OCI-LY3 (cell line): ENCODE data around the gene UIMC1.
"Not testable (repeated sequence)": the region's sequence is repeated elsewhere in the genome, so short reads cannot be mapped to it uniquely, and the experiment has no call there.

Source experiments
- EZH2phosphoT487 ChIP-seq: fragments of 200-600 bp; shearing (Covaris generic); IDR thresholded peaks from 2 replicates; pipeline ENCODE4 v1.6.1; 2018; ENCODE audit warnings: antibody characterized with exemption, mixed run types, low read depth
- TF ChIP-seq, protein P1 (sequence below): fragments of 200-600, 300-600 bp; sonication (generic); IDR thresholded peaks from 2 replicates; pipeline ENCODE4 v1.5.1; 2014; ENCODE audit warnings: antibody characterized with exemption, low read length, low read depth

- TF ChIP-seq, protein P1, sequence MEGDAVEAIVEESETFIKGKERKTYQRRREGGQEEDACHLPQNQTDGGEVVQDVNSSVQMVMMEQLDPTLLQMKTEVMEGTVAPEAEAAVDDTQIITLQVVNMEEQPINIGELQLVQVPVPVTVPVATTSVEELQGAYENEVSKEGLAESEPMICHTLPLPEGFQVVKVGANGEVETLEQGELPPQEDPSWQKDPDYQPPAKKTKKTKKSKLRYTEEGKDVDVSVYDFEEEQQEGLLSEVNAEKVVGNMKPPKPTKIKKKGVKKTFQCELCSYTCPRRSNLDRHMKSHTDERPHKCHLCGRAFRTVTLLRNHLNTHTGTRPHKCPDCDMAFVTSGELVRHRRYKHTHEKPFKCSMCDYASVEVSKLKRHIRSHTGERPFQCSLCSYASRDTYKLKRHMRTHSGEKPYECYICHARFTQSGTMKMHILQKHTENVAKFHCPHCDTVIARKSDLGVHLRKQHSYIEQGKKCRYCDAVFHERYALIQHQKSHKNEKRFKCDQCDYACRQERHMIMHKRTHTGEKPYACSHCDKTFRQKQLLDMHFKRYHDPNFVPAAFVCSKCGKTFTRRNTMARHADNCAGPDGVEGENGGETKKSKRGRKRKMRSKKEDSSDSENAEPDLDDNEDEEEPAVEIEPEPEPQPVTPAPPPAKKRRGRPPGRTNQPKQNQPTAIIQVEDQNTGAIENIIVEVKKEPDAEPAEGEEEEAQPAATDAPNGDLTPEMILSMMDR: not testable (repeated sequence)
- not testable (repeated sequence) for TF ChIP-seq EZH2phosphoT487
Measured at GRCh38 chr5:176870644-176871043, 135.9 kb downstream of the UIMC1 start.
